WTC11 (cell line): ENCODE measurements around the gene CD34. TPM values are rescaled to one million over a fixed set of nuclear protein-coding genes. Genes with fewer than 3 reads are reported as not detected.

Source experiments
- ATAC-seq: fragments of 200-7000 bp; cut with Tn5 transposase; 2 replicates; pipeline ENCODE4 v1.10.0; 2021; ENCODE audit warnings: mild to moderate bottlenecking, moderate library complexity
- CTCF ChIA-PET: fragments of 300-600 bp; sonication (Branson Sonifier 250); formaldehyde crosslinking; loops from one replicate; lab custom pipeline; 2021; ENCODE audit warnings: antibody characterized with exemption; lab: Charles Lee
- POLR2A ChIA-PET: fragments of 350-600 bp; sonication (Branson Sonifier 250); formaldehyde crosslinking; loops from one replicate; lab custom pipeline; 2021; ENCODE audit warnings: antibody characterized with exemption; lab: Charles Lee
- DNase-seq: peaks from one replicate; pipeline ENCODE4 v3.0.0; 2021; ENCODE audit warnings: low spot score
- H3K27ac Mint-ChIP-seq: 2 replicates; pipeline ENCODE4 v1.8.0; 2021; ENCODE audit warnings: mixed read lengths
- H3K27me3 Mint-ChIP-seq: 2 replicates; pipeline ENCODE4 v1.8.0; 2021; ENCODE audit warnings: low read depth, mild to moderate bottlenecking, moderate library complexity, mixed read lengths
- H3K36me3 Mint-ChIP-seq: 2 replicates; pipeline ENCODE4 v1.8.0; 2021; ENCODE audit warnings: mixed read lengths
- H3K4me1 Mint-ChIP-seq: 2 replicates; pipeline ENCODE4 v1.8.0; 2022; ENCODE audit warnings: mixed read lengths
- H3K4me3 Mint-ChIP-seq: 2 replicates; pipeline ENCODE4 v1.8.0; 2021; ENCODE audit warnings: mild to moderate bottlenecking, moderate library complexity, mixed read lengths
- H3K9me3 Mint-ChIP-seq: 2 replicates; pipeline ENCODE4 v1.8.0; 2021; ENCODE audit warnings: mixed read lengths
- CBFB ChIP-seq: sonication (generic); formaldehyde crosslinking; IDR thresholded peaks from 2 replicates; pipeline ENCODE4 v1.8.1; 2022; ENCODE audit warnings: mild to moderate bottlenecking, low read depth, missing genetic modification reagents
- CREM ChIP-seq: sonication (generic); formaldehyde crosslinking; IDR thresholded peaks from 2 replicates; pipeline ENCODE4 v1.8.1; 2022; ENCODE audit warnings: mild to moderate bottlenecking, missing genetic modification reagents, moderate library complexity
- MXD4 ChIP-seq: fragments of 250-450 bp; sonication (Bioruptor Pico); IDR thresholded peaks from 2 replicates; pipeline ENCODE4 v1.8.0; 2021; ENCODE audit warnings: mild to moderate bottlenecking, moderate library complexity, borderline replicate concordance
- MYBL2 ChIP-seq: sonication (generic); formaldehyde crosslinking; IDR thresholded peaks from 2 replicates; pipeline ENCODE4 v1.8.1; 2023; ENCODE audit warnings: mild to moderate bottlenecking, moderate library complexity, missing genetic modification reagents
- OVOL2 ChIP-seq: fragments of 250-450 bp; sonication (Bioruptor Pico); IDR thresholded peaks from 2 replicates; pipeline ENCODE4 v1.9.0; 2021; ENCODE audit warnings: mild to moderate bottlenecking, borderline replicate concordance
- SP1 ChIP-seq: sonication (generic); formaldehyde crosslinking; conservative IDR thresholded peaks from 2 replicates; pipeline ENCODE4 v1.8.1; 2022; ENCODE audit warnings: missing genetic modification reagents
- TP53 ChIP-seq: sonication (generic); formaldehyde crosslinking; IDR thresholded peaks from 2 replicates; pipeline ENCODE4 v1.8.1; 2023; ENCODE audit warnings: mild to moderate bottlenecking, missing genetic modification reagents
- ZNF219 ChIP-seq: sonication (generic); formaldehyde crosslinking; IDR thresholded peaks from 2 replicates; pipeline ENCODE4 v1.8.0; 2023; ENCODE audit warnings: missing genetic modification reagents, mild to moderate bottlenecking, borderline replicate concordance
- total RNA-seq: library from RNA; stranded (reverse); gene quantifications from 3 replicates; pipeline ENCODE4 v1.2.3, GENCODE V29; 2021
- TF ChIP-seq, protein P1 (sequence below): fragments of 250-450 bp; sonication (Bioruptor Pico); IDR thresholded peaks from 2 replicates; pipeline ENCODE4 v1.9.0; 2021; ENCODE audit warnings: moderate library complexity, mild to moderate bottlenecking, inconsistent platforms, borderline replicate concordance
- TF ChIP-seq, protein P2 (sequence below): fragments of 250-450 bp; sonication (Bioruptor Pico); IDR thresholded peaks from 2 replicates; pipeline ENCODE4 v1.9.0; 2021; ENCODE audit warnings: mild to moderate bottlenecking, borderline replicate concordance
- TF ChIP-seq, protein P3 (sequence below): sonication (generic); formaldehyde crosslinking; IDR thresholded peaks from 2 replicates; pipeline ENCODE4 v1.8.1; 2023; ENCODE audit warnings: mild to moderate bottlenecking, missing genetic modification reagents, moderate library complexity
- TF ChIP-seq, protein P4 (sequence below): sonication (generic); formaldehyde crosslinking; IDR thresholded peaks from 2 replicates; pipeline ENCODE4 v1.8.1; 2022; ENCODE audit warnings: missing genetic modification reagents, borderline replicate concordance
- TF ChIP-seq, protein P5 (sequence below): sonication (generic); formaldehyde crosslinking; IDR thresholded peaks from 2 replicates; pipeline ENCODE4 v1.8.0; 2022; ENCODE audit warnings: mild to moderate bottlenecking, missing genetic modification reagents
- TF ChIP-seq, protein P6 (sequence below): sonication (generic); formaldehyde crosslinking; IDR thresholded peaks from 2 replicates; pipeline ENCODE4 v1.8.1; 2023; ENCODE audit warnings: mild to moderate bottlenecking, missing genetic modification reagents
- TF ChIP-seq, protein P7 (sequence below): sonication (generic); formaldehyde crosslinking; IDR thresholded peaks from 2 replicates; pipeline ENCODE4 v1.8.0; 2022; ENCODE audit warnings: mild to moderate bottlenecking, missing genetic modification reagents
- TF ChIP-seq, protein P8 (sequence below): sonication (generic); formaldehyde crosslinking; IDR thresholded peaks from 2 replicates; pipeline ENCODE4 v1.8.0; 2022; ENCODE audit warnings: mild to moderate bottlenecking, missing genetic modification reagents
- TF ChIP-seq, protein P9 (sequence below): fragments of 250-450 bp; sonication (Bioruptor Pico); IDR thresholded peaks from 2 replicates; pipeline ENCODE4 v1.9.0; 2021; ENCODE audit warnings: mild to moderate bottlenecking

Gene CD34
- total RNA-seq, 1 experiment from 2014 or later = 0.35 TPM

DNA sequence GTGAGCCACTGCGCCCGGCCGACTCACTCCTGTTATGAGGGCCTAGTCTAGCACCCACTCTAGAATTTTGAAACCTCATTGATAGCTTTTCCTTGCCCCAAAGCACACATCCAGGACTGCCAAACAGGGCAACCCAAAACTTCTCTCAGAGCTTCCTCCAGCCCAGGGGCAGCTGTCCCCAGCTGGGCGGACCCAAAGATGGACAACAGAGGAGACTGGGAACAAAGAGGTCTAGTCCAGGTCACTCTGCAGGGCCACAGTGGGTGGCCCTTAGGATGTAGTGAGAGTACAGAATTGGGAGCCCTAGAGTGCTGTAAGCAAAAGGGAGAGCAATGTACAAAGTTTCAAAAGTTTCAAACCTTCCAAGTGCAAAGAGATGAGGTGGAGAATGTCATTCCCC, 1.2 kb downstream of the CD34 start:
- no peaks in the 10 kb centered on the region for H3K36me3 Mint-ChIP-seq
- H3K27me3 Mint-ChIP-seq = peaks cover 51% of the 10 kb centered on the region
- ATAC-seq (no peak), DNase-seq (no peak)
- H3K9me3 Mint-ChIP-seq = no peaks in the 10 kb centered on the region
- H3K4me1 Mint-ChIP-seq = peaks cover 13% of the 10 kb centered on the region
- H3K4me3 Mint-ChIP-seq = no peak overlapping the region
- CTCF ChIA-PET = interaction anchor here (0.6 to 3.2 kb wide), 3 partner anchors 24 to 72 kb away, joined by 3 to 26 read pairs (median 16); no protein-coding TSS in a partner anchor
- POLR2A ChIA-PET = no interaction called here
- TF ChIP-seq, protein P1, sequence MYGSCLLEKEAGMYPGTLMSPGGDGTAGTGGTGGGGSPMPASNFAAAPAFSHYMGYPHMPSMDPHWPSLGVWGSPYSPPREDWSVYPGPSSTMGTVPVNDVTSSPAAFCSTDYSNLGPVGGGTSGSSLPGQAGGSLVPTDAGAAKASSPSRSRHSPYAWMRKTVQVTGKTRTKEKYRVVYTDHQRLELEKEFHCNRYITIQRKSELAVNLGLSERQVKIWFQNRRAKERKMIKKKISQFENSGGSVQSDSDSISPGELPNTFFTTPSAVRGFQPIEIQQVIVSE (CRISPR knock-in tag) = no peak
- no peak for TF ChIP-seq MXD4 (CRISPR knock-in tag)
- TF ChIP-seq TP53 (CRISPR knock-in tag) = no peak
- TF ChIP-seq CBFB (CRISPR knock-in tag) = no peak
- TF ChIP-seq SP1 (CRISPR knock-in tag) = no peak
- TF ChIP-seq, protein P2, sequence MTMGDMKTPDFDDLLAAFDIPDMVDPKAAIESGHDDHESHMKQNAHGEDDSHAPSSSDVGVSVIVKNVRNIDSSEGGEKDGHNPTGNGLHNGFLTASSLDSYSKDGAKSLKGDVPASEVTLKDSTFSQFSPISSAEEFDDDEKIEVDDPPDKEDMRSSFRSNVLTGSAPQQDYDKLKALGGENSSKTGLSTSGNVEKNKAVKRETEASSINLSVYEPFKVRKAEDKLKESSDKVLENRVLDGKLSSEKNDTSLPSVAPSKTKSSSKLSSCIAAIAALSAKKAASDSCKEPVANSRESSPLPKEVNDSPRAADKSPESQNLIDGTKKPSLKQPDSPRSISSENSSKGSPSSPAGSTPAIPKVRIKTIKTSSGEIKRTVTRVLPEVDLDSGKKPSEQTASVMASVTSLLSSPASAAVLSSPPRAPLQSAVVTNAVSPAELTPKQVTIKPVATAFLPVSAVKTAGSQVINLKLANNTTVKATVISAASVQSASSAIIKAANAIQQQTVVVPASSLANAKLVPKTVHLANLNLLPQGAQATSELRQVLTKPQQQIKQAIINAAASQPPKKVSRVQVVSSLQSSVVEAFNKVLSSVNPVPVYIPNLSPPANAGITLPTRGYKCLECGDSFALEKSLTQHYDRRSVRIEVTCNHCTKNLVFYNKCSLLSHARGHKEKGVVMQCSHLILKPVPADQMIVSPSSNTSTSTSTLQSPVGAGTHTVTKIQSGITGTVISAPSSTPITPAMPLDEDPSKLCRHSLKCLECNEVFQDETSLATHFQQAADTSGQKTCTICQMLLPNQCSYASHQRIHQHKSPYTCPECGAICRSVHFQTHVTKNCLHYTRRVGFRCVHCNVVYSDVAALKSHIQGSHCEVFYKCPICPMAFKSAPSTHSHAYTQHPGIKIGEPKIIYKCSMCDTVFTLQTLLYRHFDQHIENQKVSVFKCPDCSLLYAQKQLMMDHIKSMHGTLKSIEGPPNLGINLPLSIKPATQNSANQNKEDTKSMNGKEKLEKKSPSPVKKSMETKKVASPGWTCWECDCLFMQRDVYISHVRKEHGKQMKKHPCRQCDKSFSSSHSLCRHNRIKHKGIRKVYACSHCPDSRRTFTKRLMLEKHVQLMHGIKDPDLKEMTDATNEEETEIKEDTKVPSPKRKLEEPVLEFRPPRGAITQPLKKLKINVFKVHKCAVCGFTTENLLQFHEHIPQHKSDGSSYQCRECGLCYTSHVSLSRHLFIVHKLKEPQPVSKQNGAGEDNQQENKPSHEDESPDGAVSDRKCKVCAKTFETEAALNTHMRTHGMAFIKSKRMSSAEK = no peak
- TF ChIP-seq, protein P3, sequence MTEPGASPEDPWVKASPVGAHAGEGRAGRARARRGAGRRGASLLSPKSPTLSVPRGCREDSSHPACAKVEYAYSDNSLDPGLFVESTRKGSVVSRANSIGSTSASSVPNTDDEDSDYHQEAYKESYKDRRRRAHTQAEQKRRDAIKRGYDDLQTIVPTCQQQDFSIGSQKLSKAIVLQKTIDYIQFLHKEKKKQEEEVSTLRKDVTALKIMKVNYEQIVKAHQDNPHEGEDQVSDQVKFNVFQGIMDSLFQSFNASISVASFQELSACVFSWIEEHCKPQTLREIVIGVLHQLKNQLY = no peak
- TF ChIP-seq MYBL2 = no peak
- no peak overlapping the region for H3K27ac Mint-ChIP-seq

DNA sequence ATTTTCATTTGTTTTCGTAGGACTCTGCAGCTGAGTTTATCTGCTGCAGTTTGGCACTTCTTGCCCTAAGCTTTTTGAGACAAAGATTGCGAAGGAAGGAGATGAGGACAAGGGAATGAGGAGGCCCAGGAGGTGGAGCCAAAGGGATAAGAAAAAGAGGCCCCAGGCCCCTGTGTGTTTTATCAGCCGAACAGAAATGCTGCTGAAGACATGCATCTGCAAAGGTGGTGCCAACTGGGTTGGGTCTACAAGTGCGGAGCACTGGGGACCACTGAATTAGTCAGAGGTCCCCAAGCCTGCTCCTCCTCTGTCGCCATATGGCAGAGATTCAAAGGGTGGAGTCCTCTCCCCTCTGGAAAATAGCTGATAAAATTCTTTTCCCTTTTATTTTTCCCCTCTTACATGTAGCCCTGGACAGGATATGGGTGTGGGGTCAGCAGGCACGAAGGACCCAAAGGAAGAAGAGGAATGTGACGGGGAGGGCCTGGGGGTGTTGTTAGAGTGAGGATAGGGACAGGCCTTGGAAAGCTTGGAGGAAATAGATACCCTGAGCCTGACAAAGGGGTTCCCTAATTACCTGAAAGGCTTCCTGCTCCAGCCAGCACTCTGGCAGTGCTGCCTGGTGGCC, 2.7 kb downstream of the CD34 start:
- CTCF ChIA-PET = interaction anchor here (0.9 to 3.2 kb wide), 10 partner anchors 10 to 96 kb away, joined by 3 to 26 read pairs (median 4); no protein-coding TSS in a partner anchor
- Mint-ChIP-seq H3K9me3 (no peaks in the 10 kb centered on the region), H3K27me3 (peaks cover 47% of the 10 kb centered on the region), H3K4me1 (peaks cover 13% of the 10 kb centered on the region), H3K4me3 (no peak overlapping the region), H3K36me3 (no peaks in the 10 kb centered on the region), H3K27ac (no peak overlapping the region)
- DNase-seq (no peak), ATAC-seq (no peak)
- no peak for TF ChIP-seq SP1 (CRISPR knock-in tag)
- TF ChIP-seq, protein P4, sequence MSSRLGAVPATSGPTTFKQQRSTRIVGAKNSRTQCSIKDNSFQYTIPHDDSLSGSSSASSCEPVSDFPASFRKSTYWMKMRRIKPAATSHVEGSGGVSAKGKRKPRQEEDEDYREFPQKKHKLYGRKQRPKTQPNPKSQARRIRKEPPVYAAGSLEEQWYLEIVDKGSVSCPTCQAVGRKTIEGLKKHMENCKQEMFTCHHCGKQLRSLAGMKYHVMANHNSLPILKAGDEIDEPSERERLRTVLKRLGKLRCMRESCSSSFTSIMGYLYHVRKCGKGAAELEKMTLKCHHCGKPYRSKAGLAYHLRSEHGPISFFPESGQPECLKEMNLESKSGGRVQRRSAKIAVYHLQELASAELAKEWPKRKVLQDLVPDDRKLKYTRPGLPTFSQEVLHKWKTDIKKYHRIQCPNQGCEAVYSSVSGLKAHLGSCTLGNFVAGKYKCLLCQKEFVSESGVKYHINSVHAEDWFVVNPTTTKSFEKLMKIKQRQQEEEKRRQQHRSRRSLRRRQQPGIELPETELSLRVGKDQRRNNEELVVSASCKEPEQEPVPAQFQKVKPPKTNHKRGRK (CRISPR knock-in tag) = no peak
- TF ChIP-seq CREM (CRISPR knock-in tag) = no peak
- no peak for TF ChIP-seq OVOL2 (CRISPR knock-in tag)
- TF ChIP-seq, protein P5, sequence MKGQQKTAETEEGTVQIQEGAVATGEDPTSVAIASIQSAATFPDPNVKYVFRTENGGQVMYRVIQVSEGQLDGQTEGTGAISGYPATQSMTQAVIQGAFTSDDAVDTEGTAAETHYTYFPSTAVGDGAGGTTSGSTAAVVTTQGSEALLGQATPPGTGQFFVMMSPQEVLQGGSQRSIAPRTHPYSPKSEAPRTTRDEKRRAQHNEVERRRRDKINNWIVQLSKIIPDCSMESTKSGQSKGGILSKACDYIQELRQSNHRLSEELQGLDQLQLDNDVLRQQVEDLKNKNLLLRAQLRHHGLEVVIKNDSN (CRISPR knock-in tag) = no peak
- TF ChIP-seq, protein P6, sequence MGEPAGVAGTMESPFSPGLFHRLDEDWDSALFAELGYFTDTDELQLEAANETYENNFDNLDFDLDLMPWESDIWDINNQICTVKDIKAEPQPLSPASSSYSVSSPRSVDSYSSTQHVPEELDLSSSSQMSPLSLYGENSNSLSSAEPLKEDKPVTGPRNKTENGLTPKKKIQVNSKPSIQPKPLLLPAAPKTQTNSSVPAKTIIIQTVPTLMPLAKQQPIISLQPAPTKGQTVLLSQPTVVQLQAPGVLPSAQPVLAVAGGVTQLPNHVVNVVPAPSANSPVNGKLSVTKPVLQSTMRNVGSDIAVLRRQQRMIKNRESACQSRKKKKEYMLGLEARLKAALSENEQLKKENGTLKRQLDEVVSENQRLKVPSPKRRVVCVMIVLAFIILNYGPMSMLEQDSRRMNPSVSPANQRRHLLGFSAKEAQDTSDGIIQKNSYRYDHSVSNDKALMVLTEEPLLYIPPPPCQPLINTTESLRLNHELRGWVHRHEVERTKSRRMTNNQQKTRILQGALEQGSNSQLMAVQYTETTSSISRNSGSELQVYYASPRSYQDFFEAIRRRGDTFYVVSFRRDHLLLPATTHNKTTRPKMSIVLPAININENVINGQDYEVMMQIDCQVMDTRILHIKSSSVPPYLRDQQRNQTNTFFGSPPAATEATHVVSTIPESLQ (CRISPR knock-in tag) = no peak
- TF ChIP-seq ZNF219 (CRISPR knock-in tag) = no peak
- TF ChIP-seq, protein P7, sequence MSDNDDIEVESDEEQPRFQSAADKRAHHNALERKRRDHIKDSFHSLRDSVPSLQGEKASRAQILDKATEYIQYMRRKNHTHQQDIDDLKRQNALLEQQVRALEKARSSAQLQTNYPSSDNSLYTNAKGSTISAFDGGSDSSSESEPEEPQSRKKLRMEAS = no peak
- TF ChIP-seq MYBL2 = no peak
- TF ChIP-seq, protein P8, sequence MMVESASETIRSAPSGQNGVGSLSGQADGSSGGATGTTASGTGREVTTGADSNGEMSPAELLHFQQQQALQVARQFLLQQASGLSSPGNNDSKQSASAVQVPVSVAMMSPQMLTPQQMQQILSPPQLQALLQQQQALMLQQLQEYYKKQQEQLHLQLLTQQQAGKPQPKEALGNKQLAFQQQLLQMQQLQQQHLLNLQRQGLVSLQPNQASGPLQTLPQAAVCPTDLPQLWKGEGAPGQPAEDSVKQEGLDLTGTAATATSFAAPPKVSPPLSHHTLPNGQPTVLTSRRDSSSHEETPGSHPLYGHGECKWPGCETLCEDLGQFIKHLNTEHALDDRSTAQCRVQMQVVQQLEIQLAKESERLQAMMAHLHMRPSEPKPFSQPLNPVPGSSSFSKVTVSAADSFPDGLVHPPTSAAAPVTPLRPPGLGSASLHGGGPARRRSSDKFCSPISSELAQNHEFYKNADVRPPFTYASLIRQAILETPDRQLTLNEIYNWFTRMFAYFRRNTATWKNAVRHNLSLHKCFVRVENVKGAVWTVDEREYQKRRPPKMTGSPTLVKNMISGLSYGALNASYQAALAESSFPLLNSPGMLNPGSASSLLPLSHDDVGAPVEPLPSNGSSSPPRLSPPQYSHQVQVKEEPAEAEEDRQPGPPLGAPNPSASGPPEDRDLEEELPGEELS (CRISPR knock-in tag) = no peak
- TF ChIP-seq, protein P9, sequence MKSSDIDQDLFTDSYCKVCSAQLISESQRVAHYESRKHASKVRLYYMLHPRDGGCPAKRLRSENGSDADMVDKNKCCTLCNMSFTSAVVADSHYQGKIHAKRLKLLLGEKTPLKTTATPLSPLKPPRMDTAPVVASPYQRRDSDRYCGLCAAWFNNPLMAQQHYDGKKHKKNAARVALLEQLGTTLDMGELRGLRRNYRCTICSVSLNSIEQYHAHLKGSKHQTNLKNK (CRISPR knock-in tag) = no peak
- POLR2A ChIA-PET = no interaction called here
